ENCODE data around the gene SOCS3. TPM values are rescaled to one million over a fixed set of nuclear protein-coding genes. Genes with fewer than 3 reads are reported as not detected.
"Not testable (repeated sequence)": the region's sequence is repeated elsewhere in the genome, so short reads cannot be mapped to it uniquely, and the experiment has no call there.

SOCS3 gene
- total and polyA plus RNA-seq, 4 donors: 65.8 to 545 (median 113) TPM

DNA sequence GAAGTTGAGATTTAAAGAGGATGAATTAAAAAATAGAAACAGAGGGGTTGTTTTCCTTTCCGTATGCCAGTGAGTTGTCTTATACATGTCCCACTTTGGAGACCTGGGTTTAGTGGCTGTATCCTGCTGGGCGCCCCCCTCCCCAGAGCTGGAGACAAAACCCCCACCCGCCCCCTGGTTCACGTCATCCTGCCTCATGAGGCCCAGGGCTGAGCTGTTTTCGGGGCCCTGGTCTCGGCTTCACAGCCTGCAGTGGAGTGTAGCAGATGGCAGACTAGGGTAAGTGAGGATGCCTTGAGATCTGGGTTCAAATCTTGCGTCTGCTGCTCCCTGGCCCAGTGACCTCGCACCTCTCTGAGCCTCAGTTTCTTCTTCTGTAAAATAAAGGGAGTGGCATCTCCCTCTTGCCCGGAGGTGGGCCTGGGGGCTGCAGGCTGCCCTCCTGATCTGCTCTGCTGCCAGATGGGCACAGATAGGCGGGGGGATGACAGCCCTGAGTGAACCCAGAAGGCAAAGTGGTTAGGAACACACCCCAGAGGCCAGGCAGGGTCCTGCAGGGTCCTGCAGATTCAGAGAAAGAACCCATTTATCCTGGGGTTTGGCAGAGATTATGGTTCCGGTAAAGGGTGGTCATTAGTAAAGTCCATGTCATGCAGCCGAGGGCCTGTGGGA, 45.1 kb downstream of the SOCS3 start:
- Histone ChIP-seq H3K9ac (ENCODE audit: insufficient read depth in 1 of 2, low read length in 2 of 2) (peak overlapping the region in 1 of 2 donors; percentile 5), H3K27ac (ENCODE audit: low read depth in 1 of 2, low read length in 1 of 2) (peak overlapping the region in 1 of 2 donors; percentile 86), H3K36me3 (ENCODE audit: control insufficient read depth in 4 of 4, insufficient read depth in 4 of 4, low read length in 4 of 4) (no peaks in the 10 kb centered on the region), H3K27me3 (ENCODE audit: control insufficient read depth in 3 of 3, insufficient read depth in 3 of 3, low read length in 2 of 3) (no peaks in the 10 kb centered on the region), H3K9me3 (ENCODE audit: control insufficient read depth in 4 of 4, insufficient read depth in 3 of 4, low read length in 3 of 4) (no peaks in the 10 kb centered on the region), H3K4me1 (ENCODE audit: control insufficient read depth in 5 of 5, insufficient read depth in 5 of 5, low read length in 5 of 5) (peaks cover 0 to 36% (median 25%) of the 10 kb centered on the region in 5 donors), H3K4me3 (no peak overlapping the region)
- DNase-seq: no peak
- no peak for ATAC-seq (ENCODE audit: insufficient read depth, low FRiP score)
- WGBS, 2 donors: 87 to 92% methylated on average over 12 of the region's 12 CpGs
- TF ChIP-seq, protein P1, sequence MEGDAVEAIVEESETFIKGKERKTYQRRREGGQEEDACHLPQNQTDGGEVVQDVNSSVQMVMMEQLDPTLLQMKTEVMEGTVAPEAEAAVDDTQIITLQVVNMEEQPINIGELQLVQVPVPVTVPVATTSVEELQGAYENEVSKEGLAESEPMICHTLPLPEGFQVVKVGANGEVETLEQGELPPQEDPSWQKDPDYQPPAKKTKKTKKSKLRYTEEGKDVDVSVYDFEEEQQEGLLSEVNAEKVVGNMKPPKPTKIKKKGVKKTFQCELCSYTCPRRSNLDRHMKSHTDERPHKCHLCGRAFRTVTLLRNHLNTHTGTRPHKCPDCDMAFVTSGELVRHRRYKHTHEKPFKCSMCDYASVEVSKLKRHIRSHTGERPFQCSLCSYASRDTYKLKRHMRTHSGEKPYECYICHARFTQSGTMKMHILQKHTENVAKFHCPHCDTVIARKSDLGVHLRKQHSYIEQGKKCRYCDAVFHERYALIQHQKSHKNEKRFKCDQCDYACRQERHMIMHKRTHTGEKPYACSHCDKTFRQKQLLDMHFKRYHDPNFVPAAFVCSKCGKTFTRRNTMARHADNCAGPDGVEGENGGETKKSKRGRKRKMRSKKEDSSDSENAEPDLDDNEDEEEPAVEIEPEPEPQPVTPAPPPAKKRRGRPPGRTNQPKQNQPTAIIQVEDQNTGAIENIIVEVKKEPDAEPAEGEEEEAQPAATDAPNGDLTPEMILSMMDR (IDR thresholded peaks at IDR 0.05; ENCODE audit: control extremely low read depth, extremely low read depth): no peak

DNA sequence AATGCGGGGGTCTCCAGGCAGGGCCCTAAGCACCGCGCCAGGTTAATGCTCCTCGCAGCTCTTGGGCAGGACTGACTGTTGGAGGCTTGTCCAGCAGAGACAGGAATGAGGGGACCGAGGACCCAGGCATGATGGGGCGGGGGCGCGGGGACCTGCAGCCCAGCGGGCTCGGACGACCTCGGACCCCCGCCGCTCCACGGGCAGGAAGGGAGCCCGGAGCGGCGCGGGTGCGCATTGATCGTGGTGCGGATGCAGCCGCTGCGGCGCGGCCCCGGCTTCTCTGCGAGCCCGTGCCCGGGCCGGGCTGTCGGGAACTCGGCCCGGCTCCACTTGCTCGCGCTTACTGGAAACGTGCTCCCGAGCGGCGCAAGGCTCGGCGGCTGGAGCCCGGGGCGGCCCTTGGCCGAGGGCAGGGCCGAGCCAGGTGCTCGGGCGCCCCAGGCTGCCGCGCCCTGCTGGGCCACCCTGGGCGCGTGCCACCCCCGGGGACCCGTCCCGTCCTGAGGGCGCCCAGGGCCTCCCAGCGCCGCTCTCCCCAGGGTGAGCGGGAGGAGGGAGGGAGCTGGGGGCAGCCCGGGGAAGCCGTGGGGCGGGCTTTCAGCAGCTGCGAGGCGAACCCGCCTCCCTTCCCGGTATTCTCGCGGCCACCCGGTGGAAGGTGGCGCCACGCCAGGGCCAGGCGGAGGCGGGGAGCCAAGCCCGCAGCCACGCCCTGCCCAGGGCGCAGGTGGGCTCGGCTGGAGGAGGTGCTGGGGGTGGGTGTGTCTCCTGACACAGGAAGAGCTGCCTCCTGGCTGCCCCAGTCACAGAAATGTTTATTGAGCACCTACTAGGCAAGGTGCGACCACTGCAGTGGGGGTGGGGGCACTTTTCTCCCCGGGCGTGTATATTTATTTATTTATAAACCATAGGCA, 45.9 kb downstream of the SOCS3 start:
- no peak overlapping the region for H3K4me3 ChIP-seq
- H3K4me1 ChIP-seq (ENCODE audit: control insufficient read depth in 5 of 5, insufficient read depth in 5 of 5, low read length in 5 of 5): peaks cover 0 to 36% (median 25%) of the 10 kb centered on the region in 5 donors
- TF ChIP-seq, protein P1 (IDR thresholded peaks at IDR 0.05; ENCODE audit: control extremely low read depth, extremely low read depth): no peak
- no peak overlapping the region for H3K9ac ChIP-seq (ENCODE audit: insufficient read depth in 1 of 2, low read length in 2 of 2)
- peak; percentile 68 to 82 (median 81) for DNase-seq
- peak overlapping the region; percentile 55 to 83 for H3K27ac ChIP-seq (ENCODE audit: low read depth in 1 of 2, low read length in 1 of 2)
- no peaks in the 10 kb centered on the region for H3K27me3 ChIP-seq (ENCODE audit: control insufficient read depth in 3 of 3, insufficient read depth in 3 of 3, low read length in 2 of 3)
- peak; percentile 66 for ATAC-seq (ENCODE audit: insufficient read depth, low FRiP score)
- H3K36me3 ChIP-seq (ENCODE audit: control insufficient read depth in 4 of 4, insufficient read depth in 4 of 4, low read length in 4 of 4): no peaks in the 10 kb centered on the region
- 2 to 3% methylated on average over 69 to 80 of the region's 80 CpGs for WGBS, 2 donors
- H3K9me3 ChIP-seq (ENCODE audit: control insufficient read depth in 4 of 4, insufficient read depth in 3 of 4, low read length in 3 of 4): no peaks in the 10 kb centered on the region

DNA sequence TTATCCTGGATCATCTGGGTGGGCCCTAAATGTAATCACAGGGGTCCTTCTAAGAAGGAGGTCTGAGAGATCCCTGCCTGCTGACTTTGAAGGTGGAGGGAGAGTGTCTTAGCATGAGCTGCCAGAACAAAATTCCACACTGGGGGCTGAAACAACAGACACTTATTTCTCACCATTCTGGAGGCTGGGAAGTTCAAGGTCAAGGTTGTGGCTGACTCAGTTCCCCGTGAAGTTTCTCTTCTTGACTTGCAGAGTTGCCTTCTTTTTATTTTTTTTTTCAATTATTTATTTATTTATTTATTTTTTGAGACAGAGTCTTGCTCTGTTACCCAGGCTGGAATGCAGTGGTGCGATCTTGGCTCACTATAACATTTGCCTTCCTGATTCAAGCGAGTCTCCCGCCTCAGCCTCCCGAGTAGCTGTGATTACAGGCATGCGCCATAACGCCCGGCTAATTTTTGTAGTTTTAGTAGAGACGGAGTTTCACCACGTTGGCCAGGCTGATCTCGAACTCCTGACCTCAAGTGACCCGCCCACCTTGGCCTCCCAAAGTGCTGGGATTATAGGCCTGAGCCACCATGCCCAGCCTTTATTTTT, 50.1 kb downstream of the SOCS3 start:
- H3K4me3 ChIP-seq; ATAC-seq (ENCODE audit: insufficient read depth, low FRiP score); H3K36me3 ChIP-seq (ENCODE audit: control insufficient read depth in 4 of 4, insufficient read depth in 4 of 4, low read length in 4 of 4); H3K9ac ChIP-seq (ENCODE audit: insufficient read depth in 1 of 2, low read length in 2 of 2); H3K9me3 ChIP-seq (ENCODE audit: control insufficient read depth in 4 of 4, insufficient read depth in 3 of 4, low read length in 3 of 4); DNase-seq; H3K27ac ChIP-seq (ENCODE audit: low read depth in 1 of 2, low read length in 1 of 2); H3K27me3 ChIP-seq (ENCODE audit: control insufficient read depth in 3 of 3, insufficient read depth in 3 of 3, low read length in 2 of 3): not testable (repeated sequence)
- peaks cover 0 to 14% (median 0%) of the 10 kb centered on the region in 5 donors for H3K4me1 ChIP-seq (ENCODE audit: control insufficient read depth in 5 of 5, insufficient read depth in 5 of 5, low read length in 5 of 5)
- WGBS, 2 donors: 93 to 94% methylated on average over 12 of the region's 12 CpGs

All from lung (tissue), 12 donors.